ENCODE results near the gene KLHL25.

The KLHL25 gene

DNA sequence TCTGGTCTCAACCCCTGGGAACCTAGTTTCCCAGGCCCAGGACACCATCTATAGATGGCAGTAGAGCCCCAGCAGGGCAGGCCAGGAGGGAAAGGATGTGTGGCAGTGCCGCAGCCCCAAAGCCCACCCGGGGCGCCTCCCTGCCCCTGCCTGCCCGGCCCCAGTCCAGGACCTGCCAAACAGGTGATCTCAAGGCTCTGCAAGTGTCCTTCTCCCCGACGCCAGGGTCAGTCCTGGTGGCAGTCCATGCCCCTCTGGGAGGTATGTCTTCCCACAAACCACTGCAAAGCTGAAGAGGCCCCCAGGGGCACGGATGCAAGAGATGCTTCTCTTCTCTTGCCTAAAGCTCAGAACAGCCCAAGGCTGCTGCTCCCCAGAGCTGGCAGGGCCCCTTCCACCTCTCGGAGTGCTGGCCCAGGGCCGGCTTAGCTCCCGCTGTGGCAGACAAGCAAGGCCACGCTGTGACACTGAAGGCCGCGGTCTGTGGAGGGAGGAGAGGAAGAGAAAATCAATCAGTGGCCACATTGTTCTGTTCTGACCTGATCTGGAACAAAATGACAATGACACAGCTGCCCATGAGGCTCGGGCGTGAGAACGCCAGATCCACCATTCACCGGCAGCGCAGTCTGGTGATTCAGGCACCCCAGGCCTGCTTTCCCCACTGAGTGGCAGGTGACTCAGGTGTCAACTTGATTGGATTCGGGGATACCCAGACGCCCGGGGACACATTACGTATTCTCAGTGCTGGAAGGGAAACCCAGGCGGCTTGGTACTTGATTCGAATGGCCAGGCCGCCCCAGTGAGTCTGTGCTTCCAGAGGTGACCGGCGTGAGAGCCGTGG, 34.0 kb downstream of the KLHL25 start:
- DNase-seq: no peak

DNA sequence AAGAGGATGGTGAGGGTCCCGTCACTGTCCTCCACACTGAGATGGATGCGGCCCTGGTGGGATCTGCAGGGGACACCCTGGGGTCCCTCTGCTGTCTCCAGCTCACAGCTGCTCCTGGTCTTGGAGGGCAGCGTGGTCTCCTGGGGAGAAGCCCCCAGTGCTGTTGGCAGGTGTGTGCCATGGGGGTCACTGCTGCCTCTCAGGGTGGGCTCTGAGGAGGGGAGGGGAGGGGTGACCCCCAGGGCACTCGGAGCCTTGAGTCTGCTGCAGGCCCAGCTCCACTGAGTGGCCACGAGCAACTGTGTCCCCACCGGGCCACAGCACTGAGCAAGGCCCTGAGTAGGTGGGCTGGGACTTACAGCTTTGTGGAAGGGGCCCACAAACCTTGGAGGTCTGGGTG, 34.7 kb downstream of the KLHL25 start:
- DNase-seq: no peak

DNA sequence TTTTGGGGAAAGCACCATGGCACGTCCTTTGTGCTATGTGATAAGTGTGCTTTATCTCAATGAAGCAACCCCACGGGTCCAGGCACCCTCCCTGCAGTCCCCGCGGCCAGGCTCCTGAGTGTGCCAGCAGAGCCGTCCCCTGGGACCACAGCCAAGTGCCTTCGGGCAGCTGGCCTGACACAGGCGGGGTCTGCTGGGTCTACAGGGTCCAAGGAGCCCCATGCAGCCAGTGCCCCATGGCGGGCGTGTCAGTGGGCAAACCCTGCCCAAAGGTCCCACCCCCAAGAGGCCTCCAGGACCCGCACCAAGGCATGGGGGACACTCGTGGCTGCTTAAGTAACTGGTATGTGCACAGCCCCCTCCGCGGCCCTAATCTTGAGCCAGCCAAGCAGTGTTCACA, 35.3 kb downstream of the KLHL25 start:
- no peak for DNase-seq

DNA sequence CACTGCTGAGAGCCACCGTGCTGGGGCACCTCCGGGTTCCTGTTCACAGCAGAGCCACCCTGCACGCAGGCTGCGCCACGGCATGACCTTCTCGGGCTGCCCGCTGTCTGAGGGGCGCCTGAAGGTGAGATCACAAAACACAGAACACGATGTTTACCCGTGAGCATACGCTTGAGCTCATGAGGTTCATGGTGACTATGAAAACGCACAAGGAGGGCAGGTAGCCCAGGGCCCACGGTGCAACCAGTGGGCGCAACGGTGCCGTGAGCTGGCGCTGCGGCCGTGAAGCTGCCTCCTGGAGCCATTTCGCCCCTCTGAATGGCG, 36.1 kb downstream of the KLHL25 start:
- no peak for DNase-seq

DNA sequence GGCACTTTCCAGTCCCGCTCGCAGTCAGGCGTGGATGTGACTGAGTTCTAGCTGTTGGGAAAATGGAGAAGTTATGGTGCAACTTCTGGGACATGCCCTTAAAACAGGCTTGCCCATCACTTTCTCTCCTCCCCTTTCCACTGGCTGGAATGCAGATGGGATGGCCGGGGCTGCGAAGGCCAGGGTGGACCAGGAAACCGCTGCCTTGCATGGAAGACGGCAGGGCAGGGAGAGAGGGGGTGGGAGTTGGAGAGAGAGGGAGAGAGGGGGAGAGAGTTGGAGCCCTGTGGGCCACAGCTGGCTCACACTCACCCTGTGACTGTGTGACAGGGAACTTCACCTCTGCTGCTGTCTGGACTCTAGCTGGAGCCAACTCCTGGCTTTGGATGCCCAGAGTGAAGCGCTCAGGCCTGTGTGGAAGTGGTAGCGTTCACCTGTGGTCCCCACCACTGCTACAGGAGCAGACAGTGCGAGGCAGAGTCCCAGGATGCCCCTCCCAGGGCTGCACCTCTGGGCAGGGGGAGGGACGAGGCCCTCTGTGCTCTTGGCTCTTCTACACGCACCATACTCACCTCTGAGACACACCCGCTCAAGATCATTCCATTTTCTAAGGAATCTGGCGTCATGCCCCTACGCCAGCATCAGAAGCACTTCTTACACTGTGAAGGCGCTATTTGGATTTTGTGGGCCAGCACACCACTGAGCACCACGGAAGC, 36.6 kb downstream of the KLHL25 start:
- no peak for DNase-seq

DNA sequence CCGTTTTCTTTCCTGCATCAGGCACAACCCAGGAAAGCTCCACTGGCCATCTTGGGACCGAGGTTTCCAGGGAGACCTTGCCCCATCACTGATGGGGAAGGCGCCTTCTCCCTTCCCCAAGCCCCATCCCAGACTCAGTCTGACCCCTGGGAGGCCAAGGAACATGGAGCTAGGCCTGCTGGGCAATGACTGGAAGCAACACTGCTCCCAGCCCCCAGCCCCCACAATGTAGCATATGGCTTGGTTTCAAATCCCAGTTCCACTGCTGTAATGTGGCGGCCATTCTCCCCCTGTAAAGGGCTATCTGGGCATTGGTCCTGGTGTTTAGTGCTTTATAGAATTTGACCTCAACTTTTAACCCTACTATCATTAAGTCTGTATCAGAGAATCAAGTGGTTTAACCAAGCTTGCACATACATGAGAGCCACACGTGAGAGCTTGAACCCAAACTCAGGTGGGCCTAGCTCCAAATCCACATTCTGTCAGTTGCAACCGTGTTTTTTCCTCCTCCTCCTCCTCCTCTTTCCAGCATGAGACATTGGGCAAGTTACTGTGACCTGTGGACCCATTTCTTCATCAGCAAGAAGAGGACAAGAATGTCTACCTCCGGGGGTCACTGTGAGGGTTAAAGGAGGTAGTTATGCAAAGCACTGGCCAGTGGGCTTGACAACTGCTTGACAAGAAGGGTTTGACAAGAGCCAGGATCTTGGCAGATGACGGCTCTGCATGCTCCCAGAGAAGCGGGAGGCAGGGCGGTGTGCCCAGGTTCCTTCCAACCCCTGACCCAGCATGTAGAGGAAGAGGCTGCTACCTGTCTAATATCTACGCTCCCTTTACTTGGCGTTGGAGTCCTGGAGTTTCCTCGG, 37.4 kb downstream of the KLHL25 start:
- no peak for DNase-seq

DNA sequence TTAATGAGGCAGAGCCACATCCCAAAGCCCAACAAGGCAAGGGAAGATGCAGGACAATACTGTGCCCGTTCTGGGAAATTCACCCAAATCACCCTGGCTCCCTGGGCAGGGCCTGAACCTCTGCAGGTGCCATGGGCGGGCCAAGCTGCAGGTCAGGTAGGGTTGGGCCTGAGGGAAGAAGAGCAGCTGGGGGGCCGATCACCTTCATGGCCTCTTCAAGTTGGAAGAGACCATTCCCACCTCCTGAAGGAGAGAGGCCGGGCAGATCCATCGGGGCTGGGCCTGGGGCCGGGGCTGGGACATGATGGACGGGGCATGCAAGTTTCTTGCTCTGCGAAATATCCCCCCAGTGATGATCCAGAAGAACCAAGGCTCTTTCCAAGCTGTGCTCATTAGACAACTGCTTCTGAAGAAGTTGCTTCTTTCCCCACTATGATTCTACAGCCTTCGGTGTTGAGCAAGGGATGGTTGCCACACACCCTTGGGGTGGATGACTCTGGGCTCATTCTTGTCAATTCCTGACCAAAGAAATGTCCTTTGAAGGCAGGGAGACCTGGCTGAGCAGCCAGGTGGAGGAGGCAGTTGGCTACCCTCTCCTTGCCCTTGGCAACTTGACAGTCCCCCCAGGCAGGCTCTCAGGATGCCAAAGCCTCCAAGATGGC, 38.2 kb downstream of the KLHL25 start:
- peak; percentile 31 for DNase-seq

DNA sequence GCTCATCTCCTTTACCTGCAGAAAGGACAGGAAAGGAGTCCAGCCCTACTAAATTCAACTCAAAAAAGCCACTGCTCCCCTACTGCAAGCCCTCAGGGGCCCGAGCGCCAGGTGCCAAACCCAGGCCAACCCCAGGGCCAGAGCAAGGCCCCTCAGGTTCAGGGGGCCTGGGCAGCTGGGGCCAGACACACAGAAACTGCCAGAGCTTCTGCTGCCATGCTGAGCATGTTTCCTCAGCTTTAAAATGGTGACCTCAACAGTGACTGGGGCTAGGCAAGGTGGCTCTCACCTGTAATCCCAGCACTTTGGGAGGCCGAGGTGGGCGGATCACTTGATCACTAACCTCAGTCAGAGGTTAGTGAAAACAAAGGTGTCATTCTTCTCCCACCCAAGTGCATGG, 38.8 kb downstream of the KLHL25 start:
- no peak for DNase-seq

DNA sequence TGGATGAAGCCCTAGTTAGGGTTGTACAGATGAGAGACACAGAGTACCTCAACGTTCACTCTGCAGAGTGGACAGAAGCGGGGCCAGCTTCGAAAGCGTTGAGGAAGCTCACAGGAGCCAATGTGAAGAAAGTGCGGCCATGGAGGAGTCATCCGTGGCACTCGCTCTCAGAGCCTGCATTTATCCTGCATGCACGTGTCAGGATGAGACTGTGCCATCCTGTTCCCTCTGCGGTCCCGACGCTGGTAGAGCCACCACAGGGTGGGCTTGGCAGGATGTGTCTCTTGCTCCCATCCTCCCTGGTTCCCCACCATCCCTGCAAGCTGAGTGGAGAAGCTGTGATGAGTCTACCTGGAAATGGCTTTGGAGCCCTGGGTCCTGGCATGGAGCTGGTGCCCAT, 39.3 kb downstream of the KLHL25 start:
- no peak for DNase-seq

DNA sequence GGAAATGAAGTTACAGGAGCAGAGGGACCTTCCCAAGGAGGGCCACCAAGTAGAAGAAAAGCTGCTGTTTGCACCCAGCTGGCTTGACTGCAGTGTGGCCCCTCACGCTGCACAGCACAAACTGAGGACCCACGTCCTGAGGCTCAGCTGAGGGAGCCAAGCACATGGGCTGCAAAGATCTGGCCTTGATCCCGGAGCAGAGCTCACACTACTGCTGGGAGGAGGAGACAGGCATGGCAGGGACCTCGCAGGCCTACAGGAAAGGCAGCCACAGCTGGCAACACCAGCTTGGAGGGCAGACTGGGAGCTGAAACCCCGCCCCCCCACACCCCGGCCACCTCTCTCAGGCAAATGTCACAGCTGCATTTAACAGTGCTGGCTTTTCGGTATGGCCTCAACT, 39.7 kb downstream of the KLHL25 start:
- no peak for DNase-seq

DNA sequence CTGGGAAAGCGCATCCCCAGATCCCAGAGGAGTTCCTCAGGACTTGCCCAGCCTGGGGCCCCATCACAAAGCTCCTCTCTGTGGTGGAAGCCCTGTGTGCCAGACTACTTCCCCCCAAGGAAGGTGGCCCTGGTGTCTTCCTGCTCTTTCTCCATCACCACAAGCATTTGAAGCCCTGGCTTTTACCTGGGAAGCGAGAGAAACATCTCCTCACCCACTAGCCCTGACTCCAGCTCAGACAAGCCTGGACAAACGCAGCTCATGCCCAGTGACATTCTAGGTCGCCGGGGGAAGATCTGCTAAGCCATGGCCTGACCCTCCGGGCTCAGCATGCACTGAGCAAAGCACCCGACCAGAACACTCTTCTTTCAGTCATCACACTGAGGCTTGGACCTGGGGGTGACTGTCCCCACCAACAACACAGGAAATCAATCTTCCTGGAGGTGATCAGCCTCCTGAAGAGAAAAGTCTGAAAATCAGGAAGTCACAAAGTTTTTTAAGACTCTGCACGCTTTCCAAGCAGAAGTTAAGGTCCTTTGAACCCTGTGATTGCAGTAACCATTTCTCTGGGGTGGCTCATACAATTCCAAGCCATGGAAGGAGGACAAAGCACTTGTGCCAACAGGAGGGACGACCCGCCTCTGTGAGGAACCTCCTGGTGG, 40.8 kb downstream of the KLHL25 start:
- peak; percentile 27 for DNase-seq

DNA sequence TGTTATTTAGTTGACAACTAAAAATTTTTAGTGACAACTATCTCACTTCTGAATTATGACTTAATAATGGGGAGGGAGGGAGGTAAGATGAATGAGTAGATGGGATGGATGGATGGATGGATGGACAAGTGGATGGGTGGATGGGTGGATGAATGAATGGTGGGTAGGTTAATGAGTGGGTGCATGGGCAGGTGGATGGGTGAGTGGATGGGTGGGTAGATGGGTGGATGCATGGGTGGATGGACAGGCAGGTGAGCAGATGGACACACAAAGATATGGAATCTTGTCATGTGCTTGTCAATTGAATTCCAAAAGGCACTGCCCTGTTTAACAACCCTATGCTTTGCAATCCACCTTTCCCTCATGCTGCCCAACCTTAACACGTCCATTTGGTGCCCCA, 41.5 kb downstream of the KLHL25 start:
- no peak for DNase-seq

DNA sequence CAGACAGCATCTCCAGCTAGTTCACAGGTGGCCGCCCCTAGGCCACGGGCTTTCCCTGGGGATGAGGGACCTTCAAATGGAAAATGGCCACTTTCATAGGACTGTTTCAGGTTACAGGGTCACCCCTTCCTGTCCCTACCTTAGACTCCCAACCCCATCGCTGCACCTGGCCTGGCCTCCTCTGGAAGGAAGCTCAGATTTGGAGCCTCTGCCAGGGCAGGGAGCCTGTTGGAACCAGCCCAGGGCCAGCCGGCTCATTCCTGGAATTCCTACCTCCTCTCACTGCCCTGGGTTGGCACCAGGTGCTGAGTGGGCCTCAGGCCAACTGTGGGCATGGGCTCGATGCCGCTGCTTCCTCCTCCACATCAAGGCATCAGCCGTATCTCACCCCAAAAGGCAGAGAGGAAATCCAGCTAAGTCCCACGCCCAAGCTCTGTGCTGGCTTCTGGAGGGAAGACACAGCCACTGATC, 42.2 kb downstream of the KLHL25 start:
- DNase-seq: no peak

DNA sequence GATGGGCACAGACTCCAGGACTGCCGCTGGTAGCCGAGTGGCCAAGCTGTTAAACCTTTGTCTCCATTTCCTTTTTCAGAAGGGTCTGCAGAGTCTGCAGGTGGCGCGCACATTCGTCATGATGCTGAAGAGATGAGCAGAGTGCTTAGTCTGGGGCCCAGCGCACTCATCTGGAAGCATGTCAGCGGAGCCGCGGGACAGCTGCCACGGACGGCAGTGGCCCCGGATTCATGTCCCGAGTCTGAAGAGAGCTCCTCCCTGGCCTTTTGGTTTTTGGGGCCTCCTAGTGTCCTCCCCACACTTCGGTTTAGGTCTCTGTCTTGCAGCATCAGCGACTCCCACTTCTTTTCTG, 42.6 kb downstream of the KLHL25 start:
- DNase-seq: no peak

DNA sequence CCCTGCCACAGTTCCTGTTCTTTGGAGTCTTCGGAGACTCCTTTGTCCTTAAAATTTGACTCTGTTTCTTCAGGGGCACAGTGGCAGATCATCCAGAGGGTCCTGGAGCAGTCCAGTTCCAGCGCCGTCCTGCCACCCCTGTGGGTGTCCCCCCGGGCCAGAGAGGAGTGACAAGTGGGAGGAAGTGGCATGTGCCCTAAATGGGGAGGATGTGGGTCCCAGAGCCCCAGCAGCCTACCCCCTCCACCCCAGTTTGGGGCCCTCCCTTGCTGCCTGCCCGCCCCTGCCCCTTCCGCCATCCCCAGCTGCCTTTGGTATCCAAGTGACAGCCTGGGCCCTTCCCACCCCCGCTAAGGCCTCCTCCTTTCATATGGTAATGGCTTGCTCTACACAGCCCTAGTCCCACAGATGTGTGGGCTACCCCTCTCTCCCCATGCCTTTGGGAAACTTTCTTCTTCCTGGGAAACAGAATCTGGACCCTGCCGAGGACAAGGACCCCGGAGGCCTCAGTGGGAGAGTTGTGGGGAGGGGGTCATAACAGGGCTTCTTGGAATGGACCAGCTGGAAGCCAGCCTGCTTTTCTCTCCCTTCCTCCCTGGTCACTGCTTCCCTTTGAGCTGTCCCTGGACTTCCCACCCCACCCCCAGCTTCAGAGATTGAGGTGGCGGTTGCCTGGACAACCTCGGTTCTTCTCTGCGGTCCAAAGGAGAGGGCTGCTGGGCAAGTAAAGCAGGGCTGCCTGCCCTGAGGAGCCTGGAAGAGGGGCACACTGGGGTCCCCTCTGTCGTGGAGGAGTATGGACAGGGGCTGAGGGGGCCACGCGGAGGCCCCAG, 43.2 kb downstream of the KLHL25 start:
- no peak for DNase-seq

DNA sequence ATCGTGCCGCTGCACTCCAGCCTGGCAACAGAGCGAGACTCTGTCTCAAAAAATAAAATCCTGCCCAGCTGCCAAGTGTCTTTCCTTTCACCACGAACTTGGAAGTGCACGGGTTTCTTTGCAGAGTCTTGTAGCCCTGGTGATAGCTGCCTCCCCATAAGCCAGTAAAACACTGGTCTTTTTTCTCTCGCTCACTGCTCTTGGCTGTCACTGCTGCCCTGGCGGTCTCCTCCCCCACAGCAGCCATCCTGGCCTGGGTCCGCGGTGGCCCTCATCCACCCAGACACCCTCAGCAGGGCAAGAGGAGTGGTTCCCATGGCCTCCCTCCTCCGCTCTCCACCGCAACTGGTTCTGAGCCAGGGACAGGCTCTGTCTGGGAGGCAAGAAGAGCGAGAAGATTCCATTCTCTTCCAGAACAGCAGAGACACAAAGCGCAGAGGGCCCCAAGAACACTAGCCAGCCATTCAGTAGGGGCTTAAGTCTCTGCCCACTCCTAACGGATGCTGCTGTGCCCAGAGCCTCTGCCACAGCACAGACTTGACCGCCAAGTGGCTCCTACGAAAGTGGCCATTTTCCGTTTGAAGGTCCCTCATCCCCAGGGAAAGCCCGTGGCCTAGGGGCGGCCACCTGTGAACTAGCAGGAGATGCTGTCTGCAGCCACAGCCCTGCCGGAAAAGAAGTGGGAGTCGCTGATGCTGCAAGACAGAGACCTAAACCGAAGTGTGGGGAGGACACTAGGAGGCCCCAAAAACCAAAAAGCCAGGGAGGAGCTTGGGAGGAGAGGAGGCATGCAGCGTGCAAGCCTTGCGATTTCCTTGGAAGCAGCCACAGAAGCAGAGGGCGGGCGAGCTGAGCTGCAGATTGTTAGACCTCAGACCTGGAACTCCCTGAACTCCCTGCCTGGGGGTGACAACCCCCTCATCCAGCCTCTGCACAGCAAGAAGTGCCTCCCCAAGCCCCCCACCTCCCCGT, 44.1 kb downstream of the KLHL25 start:
- no peak for DNase-seq

DNA sequence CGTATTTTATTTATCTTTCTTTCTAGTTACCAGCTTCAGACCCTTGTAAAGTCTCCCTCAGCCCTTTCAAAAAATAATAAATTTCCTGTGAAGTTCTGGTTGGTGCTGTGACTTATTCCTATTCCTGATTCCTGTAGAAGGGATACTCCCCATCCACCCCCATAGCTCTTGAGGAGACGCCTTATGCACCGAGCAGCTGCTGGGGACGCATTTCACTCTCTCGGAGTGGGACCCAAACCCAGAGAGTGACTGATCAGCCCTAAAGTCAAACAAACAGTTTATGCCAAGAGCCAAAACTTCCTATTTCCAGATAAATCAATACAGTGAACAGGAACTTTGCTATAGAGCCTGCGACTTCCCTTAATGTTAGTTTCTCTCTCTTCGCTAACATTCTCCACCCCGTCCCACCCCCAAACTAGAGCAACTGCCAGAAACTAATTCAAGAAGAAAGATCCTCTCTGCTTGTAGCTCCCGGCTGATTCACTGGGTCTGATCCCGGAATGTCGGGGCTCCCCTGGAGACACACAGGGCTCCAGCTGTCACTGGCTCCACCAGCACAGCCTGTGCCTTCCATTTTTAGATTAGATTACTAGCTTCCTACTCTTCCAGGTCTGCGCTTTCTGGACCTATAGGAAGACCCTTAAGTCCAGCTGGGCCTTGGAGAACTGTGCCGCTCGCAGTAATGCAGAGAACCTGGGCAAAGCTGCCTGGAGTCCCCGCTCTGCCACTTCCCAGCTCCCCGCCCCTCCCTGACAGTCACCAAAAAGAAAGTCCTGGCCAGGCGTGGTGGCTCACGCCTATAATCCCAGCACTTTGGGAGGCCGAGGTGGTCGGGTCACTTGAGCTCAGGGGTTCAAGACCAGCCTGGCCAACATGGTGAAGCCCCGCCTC, 45.2 kb downstream of the KLHL25 start:
- DNase-seq: peak; percentile 63

DNA sequence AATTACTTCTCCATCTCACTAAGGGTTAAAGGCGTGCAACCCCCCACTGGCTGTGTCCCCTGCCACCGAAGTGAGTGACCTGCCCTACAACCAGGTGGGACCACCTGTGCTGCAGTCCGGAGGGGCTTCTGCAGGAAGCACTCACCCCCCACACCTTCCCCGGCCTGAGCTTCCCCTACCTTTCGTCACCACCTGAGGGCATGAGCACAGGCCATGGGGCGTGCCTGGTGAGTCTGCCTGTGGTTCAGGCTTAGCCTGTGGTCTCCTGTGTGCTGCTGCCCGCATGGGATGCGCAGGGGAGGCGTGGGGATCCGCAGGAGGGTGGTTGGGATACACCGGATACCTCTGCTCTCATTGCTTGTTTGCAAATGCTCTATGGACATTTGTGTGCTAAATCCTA, 46.0 kb downstream of the KLHL25 start:
- no peak for DNase-seq

DNA sequence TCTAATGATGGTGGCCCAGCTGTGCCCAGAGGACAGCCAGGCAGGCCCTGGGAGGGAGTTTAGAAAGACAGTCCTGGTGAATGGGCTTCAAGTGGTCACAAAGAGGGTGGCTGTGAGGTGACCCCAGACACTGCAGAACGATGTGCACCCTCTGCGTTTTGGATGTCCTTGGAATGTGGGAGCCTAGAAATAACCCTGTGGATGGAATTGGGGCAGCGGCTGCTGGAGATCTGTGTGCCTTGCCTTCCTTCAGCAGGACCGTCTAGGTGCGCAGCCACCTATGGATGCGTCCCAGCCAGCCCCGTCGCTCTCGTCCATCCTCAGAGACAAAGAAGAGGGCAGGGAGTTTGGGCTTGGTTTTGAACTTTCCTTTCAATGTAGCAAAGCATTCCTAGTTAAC, 46.5 kb downstream of the KLHL25 start:
- no peak for DNase-seq

All from MV-4-11 (cell line).